Ishikawa (cell line): ENCODE data around the gene ADRB1.

Experiments
- CEBPB ChIP-seq: IDR thresholded peaks from 2 replicates; pipeline ENCODE4 v1.6.1; 2012
- CREB1 ChIP-seq: IDR thresholded peaks from 2 replicates; pipeline ENCODE4 v1.6.1; 2012; ENCODE audit warnings: low read depth
- EGR1 ChIP-seq: IDR thresholded peaks from 2 replicates; pipeline ENCODE4 v1.6.1; 2012
- EP300 ChIP-seq: IDR thresholded peaks from 2 replicates; pipeline ENCODE4 v1.6.1; 2012; ENCODE audit warnings: borderline replicate concordance
- FOXM1 ChIP-seq: IDR thresholded peaks from 2 replicates; pipeline ENCODE4 v1.6.1; 2012; ENCODE audit warnings: low read depth, borderline replicate concordance
- MAX ChIP-seq: IDR thresholded peaks from 2 replicates; pipeline ENCODE4 v1.6.1; 2012
- NFIC ChIP-seq: IDR thresholded peaks from 2 replicates; pipeline ENCODE4 v1.6.1; 2012
- RAD21 ChIP-seq: IDR thresholded peaks from 2 replicates; pipeline ENCODE4 v1.6.1; 2012; ENCODE audit warnings: low read depth
- REST ChIP-seq: IDR thresholded peaks from 2 replicates; pipeline ENCODE4 v1.6.1; 2012; ENCODE audit warnings: low read depth, mild to moderate bottlenecking
- TAF1 ChIP-seq: IDR thresholded peaks from 2 replicates; pipeline ENCODE4 v1.6.1; 2012; ENCODE audit warnings: low read depth, mild to moderate bottlenecking
- TCF12 ChIP-seq: IDR thresholded peaks from 2 replicates; pipeline ENCODE4 v1.6.1; 2012; ENCODE audit warnings: low read depth
- TEAD4 ChIP-seq: IDR thresholded peaks from 2 replicates; pipeline ENCODE4 v1.6.1; 2012
- USF1 ChIP-seq: IDR thresholded peaks from 2 replicates; pipeline ENCODE4 v1.6.1; 2012
- ZBTB7A ChIP-seq: IDR thresholded peaks from 2 replicates; pipeline ENCODE4 v1.6.1; 2012; ENCODE audit warnings: low read depth

The ADRB1 gene

GRCh38 chr10:114035791-114036190 is 7.9 kb upstream of the ADRB1 start:
- TF ChIP-seq EGR1 (no peak), RAD21 (no peak), MAX (no peak), CREB1 (no peak), TEAD4 (no peak), NFIC (no peak), USF1 (no peak), FOXM1 (no peak), ZBTB7A (no peak), REST (no peak)

GRCh38 chr10:114038819-114039218 is 4.8 kb upstream of the ADRB1 start:
- TF ChIP-seq TEAD4 (no peak), RAD21 (no peak), TAF1 (no peak), CREB1 (no peak)

GRCh38 chr10:114041166-114041565 is 2.5 kb upstream of the ADRB1 start:
- TF ChIP-seq USF1 (no peak), TCF12 (no peak), ZBTB7A (no peak), TEAD4 (no peak), EGR1 (no peak), CEBPB (no peak), REST (no peak), MAX (no peak), CREB1 (no peak)

GRCh38 chr10:114042895-114043531 is 653 bp upstream of the ADRB1 start:
- TF ChIP-seq MAX (peak; percentile 9; the same call in 1 of the 2 replicates), TCF12 (no peak), RAD21 (no peak), TAF1 (no peak)

- TF ChIP-seq RAD21 = no peak
- no peak for TF ChIP-seq NFIC
- TF ChIP-seq REST = no peak
- no peak for TF ChIP-seq EP300
- TF ChIP-seq TCF12 = no peak
- no peak for TF ChIP-seq ZBTB7A
- no peak for TF ChIP-seq TEAD4
- no peak for TF ChIP-seq CEBPB
- TF ChIP-seq FOXM1 = no peak
Observed at GRCh38 chr10:114044247-114045135, 825 bp downstream of the ADRB1 start.
